WTC11 (cell line): ENCODE measurements around the gene TGFBR2. TPM values are rescaled to one million over a fixed set of nuclear protein-coding genes. Genes with fewer than 3 reads are reported as not detected.

Experiments
- ATAC-seq: fragments of 200-7000 bp; cut with Tn5 transposase; 2 replicates; pipeline ENCODE4 v1.10.0; 2021; ENCODE audit warnings: mild to moderate bottlenecking, moderate library complexity
- CTCF ChIA-PET: fragments of 300-600 bp; sonication (Branson Sonifier 250); formaldehyde crosslinking; loops from one replicate; lab custom pipeline; 2021; ENCODE audit warnings: antibody characterized with exemption; lab: Charles Lee
- POLR2A ChIA-PET: fragments of 350-600 bp; sonication (Branson Sonifier 250); formaldehyde crosslinking; loops from one replicate; lab custom pipeline; 2021; ENCODE audit warnings: antibody characterized with exemption; lab: Charles Lee
- DNase-seq: peaks from one replicate; pipeline ENCODE4 v3.0.0; 2021; ENCODE audit warnings: low spot score
- H3K27ac Mint-ChIP-seq: 2 replicates; pipeline ENCODE4 v1.8.0; 2021; ENCODE audit warnings: mixed read lengths
- H3K27me3 Mint-ChIP-seq: 2 replicates; pipeline ENCODE4 v1.8.0; 2021; ENCODE audit warnings: low read depth, mild to moderate bottlenecking, moderate library complexity, mixed read lengths
- H3K36me3 Mint-ChIP-seq: 2 replicates; pipeline ENCODE4 v1.8.0; 2021; ENCODE audit warnings: mixed read lengths
- H3K4me1 Mint-ChIP-seq: 2 replicates; pipeline ENCODE4 v1.8.0; 2022; ENCODE audit warnings: mixed read lengths
- H3K4me3 Mint-ChIP-seq: 2 replicates; pipeline ENCODE4 v1.8.0; 2021; ENCODE audit warnings: mild to moderate bottlenecking, moderate library complexity, mixed read lengths
- H3K9me3 Mint-ChIP-seq: 2 replicates; pipeline ENCODE4 v1.8.0; 2021; ENCODE audit warnings: mixed read lengths
- E2F5 ChIP-seq: sonication (generic); formaldehyde crosslinking; IDR thresholded peaks from 2 replicates; pipeline ENCODE4 v1.8.1; 2022; ENCODE audit warnings: mild to moderate bottlenecking, moderate library complexity, missing genetic modification reagents
- ESRRA ChIP-seq: sonication (generic); formaldehyde crosslinking; IDR thresholded peaks from 2 replicates; pipeline ENCODE4 v1.8.1; 2022; ENCODE audit warnings: mild to moderate bottlenecking, missing genetic modification reagents, borderline replicate concordance
- GRHL2 ChIP-seq: fragments of 250-450 bp; sonication (Bioruptor Pico); IDR thresholded peaks from 2 replicates; pipeline ENCODE4 v1.8.0; 2022; ENCODE audit warnings: mild to moderate bottlenecking, moderate library complexity; ENCODE audit not compliant: insufficient replicate concordance, severe bottlenecking
- HMGA2 ChIP-seq: fragments of 250-450 bp; sonication (Bioruptor Pico); IDR thresholded peaks from 2 replicates; pipeline ENCODE4 v1.4.0; 2021; ENCODE audit warnings: mild to moderate bottlenecking, moderate library complexity
- NFATC4 ChIP-seq: fragments of 250-450 bp; sonication (Bioruptor Pico); IDR thresholded peaks from 2 replicates; pipeline ENCODE4 v1.9.0; 2021; ENCODE audit warnings: mild to moderate bottlenecking
- NFYB ChIP-seq: sonication (generic); formaldehyde crosslinking; conservative IDR thresholded peaks from 2 replicates; pipeline ENCODE4 v1.8.0; 2022; ENCODE audit warnings: low read depth, missing genetic modification reagents
- RELA ChIP-seq: sonication (generic); formaldehyde crosslinking; IDR thresholded peaks from 2 replicates; pipeline ENCODE4 v1.8.1; 2022; ENCODE audit warnings: missing genetic modification reagents, mild to moderate bottlenecking, borderline replicate concordance
- TEAD1 ChIP-seq: sonication (generic); formaldehyde crosslinking; IDR thresholded peaks from 2 replicates; pipeline ENCODE4 v1.8.0; 2022; ENCODE audit warnings: mild to moderate bottlenecking, missing genetic modification reagents
- ZBTB21 ChIP-seq: sonication (generic); formaldehyde crosslinking; IDR thresholded peaks from 2 replicates; pipeline ENCODE4 v1.8.1; 2023; ENCODE audit warnings: mild to moderate bottlenecking, missing genetic modification reagents, borderline replicate concordance
- ZNF138 ChIP-seq: sonication (generic); formaldehyde crosslinking; conservative IDR thresholded peaks from 2 replicates; pipeline ENCODE4 v1.8.1; 2022; ENCODE audit warnings: mild to moderate bottlenecking, moderate library complexity, missing genetic modification reagents
- ZNF281 ChIP-seq: sonication (generic); formaldehyde crosslinking; IDR thresholded peaks from 2 replicates; pipeline ENCODE4 v1.8.0; 2023; ENCODE audit warnings: mild to moderate bottlenecking, missing genetic modification reagents
- ZNF532 ChIP-seq: fragments of 250-450 bp; sonication (Bioruptor Pico); IDR thresholded peaks from 2 replicates; pipeline ENCODE4 v1.9.0; 2021; ENCODE audit warnings: mild to moderate bottlenecking, borderline replicate concordance
- total RNA-seq: library from RNA; stranded (reverse); gene quantifications from 3 replicates; pipeline ENCODE4 v1.2.3, GENCODE V29; 2021
- TF ChIP-seq, protein P1 (sequence below): sonication (generic); formaldehyde crosslinking; IDR thresholded peaks from 2 replicates; pipeline ENCODE4 v1.8.1; 2023; ENCODE audit warnings: mild to moderate bottlenecking, missing genetic modification reagents, borderline replicate concordance
- TF ChIP-seq, protein P2 (sequence below): fragments of 250-450 bp; sonication (Bioruptor Pico); IDR thresholded peaks from 2 replicates; pipeline ENCODE4 v1.9.0; 2021; ENCODE audit warnings: moderate library complexity, mild to moderate bottlenecking, inconsistent platforms, borderline replicate concordance
- TF ChIP-seq, protein P3 (sequence below): sonication (generic); formaldehyde crosslinking; IDR thresholded peaks from 2 replicates; pipeline ENCODE4 v1.8.0; 2022; ENCODE audit warnings: missing genetic modification reagents

The TGFBR2 gene
- total RNA-seq, 1 experiment from 2014 or later: 9.6 TPM

DNA sequence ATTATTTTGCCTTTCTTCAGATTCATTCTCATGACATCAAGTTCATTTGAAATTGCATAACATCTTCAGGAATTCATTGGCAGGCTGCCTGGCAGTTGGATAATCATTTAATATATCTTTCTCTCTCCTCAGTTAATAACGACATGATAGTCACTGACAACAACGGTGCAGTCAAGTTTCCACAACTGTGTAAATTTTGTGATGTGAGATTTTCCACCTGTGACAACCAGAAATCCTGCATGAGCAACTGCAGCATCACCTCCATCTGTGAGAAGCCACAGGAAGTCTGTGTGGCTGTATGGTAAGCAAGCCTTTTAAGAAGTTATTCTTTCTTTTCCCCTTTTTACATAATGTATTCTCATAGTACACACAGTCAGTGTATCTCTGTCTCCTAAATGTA lies 38.2 kb downstream of the TGFBR2 start (continued):
- TF ChIP-seq, protein P1, sequence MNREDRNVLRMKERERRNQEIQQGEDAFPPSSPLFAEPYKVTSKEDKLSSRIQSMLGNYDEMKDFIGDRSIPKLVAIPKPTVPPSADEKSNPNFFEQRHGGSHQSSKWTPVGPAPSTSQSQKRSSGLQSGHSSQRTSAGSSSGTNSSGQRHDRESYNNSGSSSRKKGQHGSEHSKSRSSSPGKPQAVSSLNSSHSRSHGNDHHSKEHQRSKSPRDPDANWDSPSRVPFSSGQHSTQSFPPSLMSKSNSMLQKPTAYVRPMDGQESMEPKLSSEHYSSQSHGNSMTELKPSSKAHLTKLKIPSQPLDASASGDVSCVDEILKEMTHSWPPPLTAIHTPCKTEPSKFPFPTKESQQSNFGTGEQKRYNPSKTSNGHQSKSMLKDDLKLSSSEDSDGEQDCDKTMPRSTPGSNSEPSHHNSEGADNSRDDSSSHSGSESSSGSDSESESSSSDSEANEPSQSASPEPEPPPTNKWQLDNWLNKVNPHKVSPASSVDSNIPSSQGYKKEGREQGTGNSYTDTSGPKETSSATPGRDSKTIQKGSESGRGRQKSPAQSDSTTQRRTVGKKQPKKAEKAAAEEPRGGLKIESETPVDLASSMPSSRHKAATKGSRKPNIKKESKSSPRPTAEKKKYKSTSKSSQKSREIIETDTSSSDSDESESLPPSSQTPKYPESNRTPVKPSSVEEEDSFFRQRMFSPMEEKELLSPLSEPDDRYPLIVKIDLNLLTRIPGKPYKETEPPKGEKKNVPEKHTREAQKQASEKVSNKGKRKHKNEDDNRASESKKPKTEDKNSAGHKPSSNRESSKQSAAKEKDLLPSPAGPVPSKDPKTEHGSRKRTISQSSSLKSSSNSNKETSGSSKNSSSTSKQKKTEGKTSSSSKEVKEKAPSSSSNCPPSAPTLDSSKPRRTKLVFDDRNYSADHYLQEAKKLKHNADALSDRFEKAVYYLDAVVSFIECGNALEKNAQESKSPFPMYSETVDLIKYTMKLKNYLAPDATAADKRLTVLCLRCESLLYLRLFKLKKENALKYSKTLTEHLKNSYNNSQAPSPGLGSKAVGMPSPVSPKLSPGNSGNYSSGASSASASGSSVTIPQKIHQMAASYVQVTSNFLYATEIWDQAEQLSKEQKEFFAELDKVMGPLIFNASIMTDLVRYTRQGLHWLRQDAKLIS (CRISPR knock-in tag): no peak
- TF ChIP-seq ZNF281 (no peak), NFATC4 (no peak), ESRRA (no peak), ZNF138 (no peak)

DNA sequence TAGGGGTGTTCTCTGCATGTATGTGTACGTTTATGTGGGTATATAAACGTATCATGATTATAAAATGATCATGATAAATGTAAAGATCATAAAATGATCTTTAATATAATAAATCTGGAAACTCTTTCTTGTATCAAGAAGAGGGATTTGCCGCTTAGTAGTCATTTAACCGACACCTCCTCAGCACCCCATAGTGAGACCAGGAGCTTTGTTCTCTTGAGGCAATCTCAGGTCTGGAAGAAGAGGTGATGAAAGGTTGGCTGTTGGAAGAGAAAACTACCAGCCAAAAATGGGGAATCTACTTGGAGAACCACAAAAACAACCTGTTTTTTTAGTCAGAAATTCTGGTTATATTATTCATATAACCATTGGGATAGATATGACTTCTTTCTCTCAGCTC lies 38.7 kb downstream of the TGFBR2 start:
- H3K27ac Mint-ChIP-seq: no peak overlapping the region
- no peak overlapping the region for H3K4me3 Mint-ChIP-seq
- ChIA-PET POLR2A (no interaction called here), CTCF (no interaction called here)
- peaks cover 45% of the 10 kb centered on the region for H3K36me3 Mint-ChIP-seq
- peaks cover 38% of the 10 kb centered on the region for H3K4me1 Mint-ChIP-seq
- no peaks in the 10 kb centered on the region for H3K27me3 Mint-ChIP-seq
- TF ChIP-seq GRHL2: no peak
- no peak for DNase-seq
- ATAC-seq: no peak
- H3K9me3 Mint-ChIP-seq: no peaks in the 10 kb centered on the region

- H3K36me3 Mint-ChIP-seq: peaks cover 57% of the 10 kb centered on the region
- CTCF ChIA-PET: no interaction called here
- DNase-seq (no peak), ATAC-seq (no peak)
- no peak overlapping the region for H3K4me3 Mint-ChIP-seq
- H3K4me1 Mint-ChIP-seq: peaks cover 30% of the 10 kb centered on the region
- POLR2A ChIA-PET: no interaction called here
- no peaks in the 10 kb centered on the region for H3K27me3 Mint-ChIP-seq
- H3K9me3 Mint-ChIP-seq: no peaks in the 10 kb centered on the region
- H3K27ac Mint-ChIP-seq: no peak overlapping the region
- TF ChIP-seq, protein P2, sequence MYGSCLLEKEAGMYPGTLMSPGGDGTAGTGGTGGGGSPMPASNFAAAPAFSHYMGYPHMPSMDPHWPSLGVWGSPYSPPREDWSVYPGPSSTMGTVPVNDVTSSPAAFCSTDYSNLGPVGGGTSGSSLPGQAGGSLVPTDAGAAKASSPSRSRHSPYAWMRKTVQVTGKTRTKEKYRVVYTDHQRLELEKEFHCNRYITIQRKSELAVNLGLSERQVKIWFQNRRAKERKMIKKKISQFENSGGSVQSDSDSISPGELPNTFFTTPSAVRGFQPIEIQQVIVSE (CRISPR knock-in tag): no peak
- TF ChIP-seq NFATC4 (no peak), E2F5 (CRISPR knock-in tag) (no peak), ZBTB21 (CRISPR knock-in tag) (no peak), HMGA2 (CRISPR knock-in tag) (no peak), ZNF532 (no peak), TEAD1 (no peak), RELA (CRISPR knock-in tag) (no peak), NFYB (CRISPR knock-in tag) (no peak)
- TF ChIP-seq, protein P3, sequence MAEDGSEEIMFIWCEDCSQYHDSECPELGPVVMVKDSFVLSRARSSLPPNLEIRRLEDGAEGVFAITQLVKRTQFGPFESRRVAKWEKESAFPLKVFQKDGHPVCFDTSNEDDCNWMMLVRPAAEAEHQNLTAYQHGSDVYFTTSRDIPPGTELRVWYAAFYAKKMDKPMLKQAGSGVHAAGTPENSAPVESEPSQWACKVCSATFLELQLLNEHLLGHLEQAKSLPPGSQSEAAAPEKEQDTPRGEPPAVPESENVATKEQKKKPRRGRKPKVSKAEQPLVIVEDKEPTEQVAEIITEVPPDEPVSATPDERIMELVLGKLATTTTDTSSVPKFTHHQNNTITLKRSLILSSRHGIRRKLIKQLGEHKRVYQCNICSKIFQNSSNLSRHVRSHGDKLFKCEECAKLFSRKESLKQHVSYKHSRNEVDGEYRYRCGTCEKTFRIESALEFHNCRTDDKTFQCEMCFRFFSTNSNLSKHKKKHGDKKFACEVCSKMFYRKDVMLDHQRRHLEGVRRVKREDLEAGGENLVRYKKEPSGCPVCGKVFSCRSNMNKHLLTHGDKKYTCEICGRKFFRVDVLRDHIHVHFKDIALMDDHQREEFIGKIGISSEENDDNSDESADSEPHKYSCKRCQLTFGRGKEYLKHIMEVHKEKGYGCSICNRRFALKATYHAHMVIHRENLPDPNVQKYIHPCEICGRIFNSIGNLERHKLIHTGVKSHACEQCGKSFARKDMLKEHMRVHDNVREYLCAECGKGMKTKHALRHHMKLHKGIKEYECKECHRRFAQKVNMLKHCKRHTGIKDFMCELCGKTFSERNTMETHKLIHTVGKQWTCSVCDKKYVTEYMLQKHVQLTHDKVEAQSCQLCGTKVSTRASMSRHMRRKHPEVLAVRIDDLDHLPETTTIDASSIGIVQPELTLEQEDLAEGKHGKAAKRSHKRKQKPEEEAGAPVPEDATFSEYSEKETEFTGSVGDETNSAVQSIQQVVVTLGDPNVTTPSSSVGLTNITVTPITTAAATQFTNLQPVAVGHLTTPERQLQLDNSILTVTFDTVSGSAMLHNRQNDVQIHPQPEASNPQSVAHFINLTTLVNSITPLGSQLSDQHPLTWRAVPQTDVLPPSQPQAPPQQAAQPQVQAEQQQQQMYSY (CRISPR knock-in tag): no peak
Measured at GRCh38 chr3:30646181-30646876, 39.9 kb downstream of the TGFBR2 start.
